ENCODE measurements around the gene MYL2. TPM values are rescaled to one million over a fixed set of nuclear protein-coding genes. Genes with fewer than 3 reads are reported as not detected.

Gene MYL2
- polyA plus RNA-seq (2011; rRNA removed): 0.13 TPM in 1 of 2 replicates, not detected in the other
- not detected in 2 replicates for polyA plus RNA-seq (2012; cell fraction: cytosol; rRNA removed)
- polyA plus RNA-seq (2012; cell fraction: nucleus; rRNA removed): 0.12 TPM in 1 of 2 replicates, not detected in the other
- polyA plus RNA-seq (2017; fragmentation: RNase III; extraction: RNeasy Plus Mini Kit Qiagen cat#74134 plus additional on column Dnase treatment): not detected in 3 replicates
- not detected in 2 replicates for polyA minus RNA-seq (2011; rRNA and poly(A)+ RNA removed)

- TF ChIP-seq ELK1 (IDR thresholded peaks at IDR 0.05; ENCODE audit: low read depth, low read length): no peak
- no peak for TF ChIP-seq SREBF2 (IDR thresholded peaks at IDR 0.05)
- TF ChIP-seq HMGXB4 (CRISPR knock-in tag; IDR thresholded peaks at IDR 0.05; ENCODE audit: borderline replicate concordance): no peak
- DNase-seq (ENCODE audit: low read depth in 1 of 2, low spot score in 1 of 2): no peak
- CTCF ChIA-PET: interaction anchor here (0.9 to 3.8 kb wide), 9 partner anchors 10 to 378 kb away, joined by 3 to 15 read pairs (median 4); no protein-coding TSS in a partner anchor
- POLR2A ChIA-PET: no interaction called here
- peak within 1 kb of the TSS; percentile 27; the same call in 2 of the 3 replicates for H3K4me2 ChIP-seq
- H3K4me3 ChIP-seq: no peak within 1 kb of the TSS
- H3K9me3 ChIP-seq: no peaks in the 10 kb centered on the region
- no peak for ATAC-seq
- H3K27ac ChIP-seq: peak within 1 kb of the TSS; percentile 39 to 69; a peak in 3 of 6 replicates
- 89% methylated on average over 22 of the region's 22 CpGs for WGBS (ENCODE audit: missing lambda C conversion rate)
- no peak for FAIRE-seq
- H3K4me1 ChIP-seq: peaks cover 27% of the 10 kb centered on the region
Measured at GRCh38 chr12:110920324-110920910, at the start of gene MYL2. Gene MYL2 (minus strand): TSS chr12:110920579. CDS start chr12:110920529, 50 bp downstream.

GRCh38 chr12:110966081-110966760, 45.8 kb upstream of the MYL2 start:
- FAIRE-seq: no peak
- H3K9me3 ChIP-seq: no peaks in the 10 kb centered on the region; the same call in 2 of the 3 replicates
- POLR2A ChIA-PET: no interaction called here

More at GRCh38 chr12:110966081-110966760, 45.8 kb upstream of the MYL2 start:
- Histone ChIP-seq H3K4me3 (no peak overlapping the region), H3K27ac (no peak overlapping the region), H3K4me2 (no peak overlapping the region), H3K4me1 (no peaks in the 10 kb centered on the region)
- ATAC-seq (no peak), DNase-seq (ENCODE audit: low read depth in 1 of 2, low spot score in 1 of 2) (no peak)
- CTCF ChIA-PET: interaction anchor here (0.8 to 1.2 kb wide), 2 partner anchors 36 to 136 kb away, joined by 3 read pairs; no protein-coding TSS in a partner anchor
- TF ChIP-seq REST (IDR thresholded peaks at IDR 0.05) (no peak), MAX (IDR thresholded peaks at IDR 0.05) (no peak), HMGXB4 (CRISPR knock-in tag; IDR thresholded peaks at IDR 0.05; ENCODE audit: borderline replicate concordance) (no peak)
- WGBS (ENCODE audit: missing lambda C conversion rate): 72% methylated on average over 23 of the region's 23 CpGs
